Measurements from ENCODE around the gene DSTN.

GRCh38 chr20:17621229-17621968, 51.5 kb downstream of the DSTN start:
- TF ChIP-seq POLR2AphosphoS5 (IDR thresholded peaks at IDR 0.05; ENCODE audit: insufficient read depth, low read depth, low read length) (no peak), CTCF (IDR thresholded peaks at IDR 0.05; ENCODE audit: extremely low read depth in 1 of 2, insufficient read depth in 1 of 2, low read depth in 1 of 2, low read length in 2 of 2) (no peak), FOS (IDR thresholded peaks at IDR 0.05; ENCODE audit: borderline replicate concordance, insufficient read depth, low read length) (no peak), EZH2 (IDR thresholded peaks at IDR 0.05; ENCODE audit: borderline replicate concordance, low read depth, low read length, severe bottlenecking) (no peak), POLR2A (IDR thresholded peaks at IDR 0.05; ENCODE audit: low read depth, low read length) (no peak), MYC (IDR thresholded peaks at IDR 0.05; ENCODE audit: low read depth, low read length) (no peak), JUN (IDR thresholded peaks at IDR 0.05; ENCODE audit: borderline replicate concordance, insufficient read depth, insufficient read length, low read depth) (no peak)

All from endothelial cell of umbilical vein (primary cell).